ENCODE data around the gene OR13H1. TPM values are rescaled to one million over a fixed set of nuclear protein-coding genes. Genes with fewer than 3 reads are reported as not detected.
"Not testable (repeated sequence)": the region's sequence is repeated elsewhere in the genome, so short reads cannot be mapped to it uniquely, and the experiment has no call there.

Gene OR13H1, protein sequence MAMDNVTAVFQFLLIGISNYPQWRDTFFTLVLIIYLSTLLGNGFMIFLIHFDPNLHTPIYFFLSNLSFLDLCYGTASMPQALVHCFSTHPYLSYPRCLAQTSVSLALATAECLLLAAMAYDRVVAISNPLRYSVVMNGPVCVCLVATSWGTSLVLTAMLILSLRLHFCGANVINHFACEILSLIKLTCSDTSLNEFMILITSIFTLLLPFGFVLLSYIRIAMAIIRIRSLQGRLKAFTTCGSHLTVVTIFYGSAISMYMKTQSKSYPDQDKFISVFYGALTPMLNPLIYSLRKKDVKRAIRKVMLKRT
- total RNA-seq (not detected), polyA plus RNA-seq (not detected), total RNA-seq (0 to 0.09 (median 0) reads per million in 6 experiments)

DNA sequence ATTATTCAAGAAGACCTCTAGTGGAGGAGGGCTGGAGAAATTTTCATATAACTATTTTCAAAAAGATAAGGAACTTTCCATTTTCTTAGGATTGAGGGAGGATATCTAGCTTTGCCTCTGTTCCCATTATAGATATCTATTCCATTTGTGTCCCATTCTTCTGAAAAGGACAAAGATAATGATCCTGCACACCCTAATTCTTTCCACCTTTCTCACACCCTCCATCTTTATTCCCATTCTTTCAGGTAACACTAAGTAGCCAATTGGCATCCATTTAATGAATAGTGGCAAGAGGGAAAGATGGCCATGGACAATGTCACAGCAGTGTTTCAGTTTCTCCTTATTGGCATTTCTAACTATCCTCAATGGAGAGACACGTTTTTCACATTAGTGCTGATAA is at the start of gene OR13H1:
Gene OR13H1 (plus strand): TSS at position 301 of the 400 bp plus-strand sequence. CDS start 0 bp downstream, at position 301.
- H3K27ac Mint-ChIP-seq: no peak within 1 kb of the TSS
- DNase-seq (no peak), ATAC-seq (no peak)
- H3K4me3 Mint-ChIP-seq: no peak within 1 kb of the TSS
- POLR2A ChIA-PET: no interaction called here
- H3K36me3 Mint-ChIP-seq: no peaks in the 10 kb centered on the region
- no peaks in the 10 kb centered on the region for H3K4me1 Mint-ChIP-seq
- H3K27me3 Mint-ChIP-seq: peaks cover 0 to 5% (median 0%) of the 10 kb centered on the region in 5 donors
- peaks cover 0 to 6% (median 0%) of the 10 kb centered on the region in 9 donors for H3K9me3 Mint-ChIP-seq

DNA sequence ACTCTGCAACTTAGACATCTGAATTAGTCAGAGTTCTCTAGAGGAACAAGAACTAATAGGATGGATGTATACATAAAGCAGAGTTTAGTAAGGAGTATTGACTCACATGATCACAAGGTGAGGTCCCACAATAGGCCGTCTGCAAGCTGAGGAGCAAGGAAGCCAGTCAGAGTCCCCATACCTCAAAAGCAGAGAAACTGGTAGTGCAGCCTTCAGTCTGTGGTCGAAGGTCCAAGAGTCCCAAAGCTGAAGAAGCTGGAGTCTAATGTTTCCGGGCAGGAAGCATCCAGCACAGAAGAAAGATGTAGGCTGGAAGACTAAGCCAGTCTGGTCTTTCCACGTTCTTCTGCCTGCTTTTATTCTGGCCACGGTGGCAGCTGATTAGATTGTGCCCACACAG is 42.3 kb upstream of the OR13H1 start:
- H3K4me3 Mint-ChIP-seq, H3K36me3 Mint-ChIP-seq, H3K27me3 Mint-ChIP-seq, H3K9me3 Mint-ChIP-seq, ATAC-seq, DNase-seq, H3K27ac Mint-ChIP-seq, H3K4me1 Mint-ChIP-seq, POLR2A ChIA-PET: not testable (repeated sequence)

DNA sequence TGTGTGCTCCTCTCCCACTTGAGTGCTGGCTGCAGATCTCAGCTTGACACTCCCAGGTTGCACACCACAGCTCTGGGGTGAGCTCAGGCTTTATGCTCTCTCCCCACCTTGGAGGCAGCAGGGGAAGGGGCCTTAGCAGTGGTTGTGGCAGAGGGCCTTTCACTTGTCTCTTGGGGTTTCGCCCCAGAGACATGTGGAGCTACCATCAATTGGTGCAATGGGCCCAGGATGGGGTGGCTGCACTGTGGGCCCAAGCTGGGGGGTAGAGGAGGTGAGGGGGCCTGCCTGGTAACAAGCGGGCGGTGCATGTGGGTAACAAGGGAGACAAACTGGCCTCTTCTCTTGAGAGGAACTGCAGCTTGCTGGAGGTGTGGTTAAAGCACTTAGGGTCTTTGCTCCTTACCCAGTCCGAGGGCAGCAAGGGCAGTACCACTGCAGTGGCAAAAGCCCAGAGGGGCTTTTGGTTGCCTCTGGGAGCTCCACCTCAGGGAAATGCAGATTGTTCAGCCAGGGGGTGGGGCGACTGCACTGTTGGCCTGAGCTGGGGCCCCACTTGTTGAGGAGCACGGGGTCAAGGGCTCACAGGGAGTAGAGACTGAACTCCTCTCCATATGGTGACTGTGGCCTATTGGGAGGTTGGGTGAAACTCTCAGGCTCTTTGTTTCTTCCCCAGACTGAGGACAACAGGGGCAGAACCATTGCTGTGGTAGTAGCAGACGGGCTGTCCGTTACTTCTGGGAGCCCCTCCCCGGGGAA is 30.5 kb upstream of the OR13H1 start:
- POLR2A ChIA-PET: no interaction called here
- H3K4me1 Mint-ChIP-seq: no peaks in the 10 kb centered on the region
- no peaks in the 10 kb centered on the region for H3K36me3 Mint-ChIP-seq
- H3K27me3 Mint-ChIP-seq: no peaks in the 10 kb centered on the region
- ATAC-seq (no peak), DNase-seq (no peak)
- H3K4me3 Mint-ChIP-seq: no peak overlapping the region
- peaks cover 0 to 2% (median 0%) of the 10 kb centered on the region in 9 donors for H3K9me3 Mint-ChIP-seq
- H3K27ac Mint-ChIP-seq: no peak overlapping the region

DNA sequence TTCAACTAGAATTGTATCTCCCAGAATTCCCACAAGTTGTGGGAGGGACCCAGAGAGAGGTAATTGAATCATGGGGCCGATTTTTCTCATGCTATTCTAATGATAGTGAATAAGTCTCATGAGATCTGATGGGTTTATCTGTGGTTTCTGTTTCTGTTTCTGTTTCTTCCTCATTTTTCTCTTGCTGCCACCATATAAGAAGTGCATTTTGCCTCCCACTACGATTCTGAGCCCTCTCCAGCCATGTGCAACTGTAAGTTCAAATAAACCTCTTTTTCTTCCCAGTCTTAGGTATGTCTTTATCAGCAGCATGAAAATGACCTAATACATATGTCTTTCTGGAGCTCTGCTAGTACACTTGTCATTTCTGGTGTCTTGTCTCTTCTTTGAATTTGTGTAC is 22.1 kb upstream of the OR13H1 start:
- POLR2A ChIA-PET: no interaction called here
- DNase-seq: no peak
- ATAC-seq: no peak
- peaks cover 0 to 5% (median 0%) of the 10 kb centered on the region in 5 donors for H3K27me3 Mint-ChIP-seq
- no peaks in the 10 kb centered on the region for H3K9me3 Mint-ChIP-seq
- no peak overlapping the region for H3K27ac Mint-ChIP-seq
- H3K36me3 Mint-ChIP-seq: no peaks in the 10 kb centered on the region
- no peak overlapping the region for H3K4me3 Mint-ChIP-seq
- no peaks in the 10 kb centered on the region for H3K4me1 Mint-ChIP-seq

DNA sequence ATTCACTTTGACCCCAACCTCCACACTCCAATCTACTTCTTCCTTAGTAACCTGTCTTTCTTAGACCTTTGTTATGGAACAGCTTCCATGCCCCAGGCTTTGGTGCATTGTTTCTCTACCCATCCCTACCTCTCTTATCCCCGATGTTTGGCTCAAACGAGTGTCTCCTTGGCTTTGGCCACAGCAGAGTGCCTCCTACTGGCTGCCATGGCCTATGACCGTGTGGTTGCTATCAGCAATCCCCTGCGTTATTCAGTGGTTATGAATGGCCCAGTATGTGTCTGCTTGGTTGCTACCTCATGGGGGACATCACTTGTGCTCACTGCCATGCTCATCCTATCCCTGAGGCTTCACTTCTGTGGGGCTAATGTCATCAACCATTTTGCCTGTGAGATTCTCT is 344 bp downstream of the OR13H1 start:
- Mint-ChIP-seq H3K27me3 (peaks cover 0 to 5% (median 0%) of the 10 kb centered on the region in 5 donors), H3K27ac (no peak overlapping the region), H3K36me3 (no peaks in the 10 kb centered on the region), H3K4me1 (no peaks in the 10 kb centered on the region), H3K4me3 (no peak overlapping the region), H3K9me3 (peaks cover 0 to 6% (median 0%) of the 10 kb centered on the region in 9 donors)
- ATAC-seq (no peak), DNase-seq (no peak)
- POLR2A ChIA-PET: no interaction called here

DNA sequence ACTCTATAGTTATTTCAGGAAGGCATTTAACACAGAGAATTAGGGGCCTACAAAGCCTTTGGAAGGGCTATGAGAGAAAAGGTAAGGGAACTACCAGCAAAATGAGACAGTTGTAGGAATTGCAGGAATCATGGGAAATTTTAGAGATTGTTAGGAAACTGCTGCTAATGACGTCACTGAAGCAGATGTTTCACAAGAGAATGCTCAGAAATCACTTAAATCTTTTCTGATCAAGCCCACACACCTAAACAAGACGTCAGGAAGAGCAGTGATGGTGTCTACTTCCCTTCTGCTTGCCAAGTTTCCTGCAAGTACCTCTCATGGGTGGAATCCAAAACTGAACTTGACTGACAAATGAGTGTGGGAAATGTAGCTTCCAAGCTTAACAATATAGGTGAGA is 5.1 kb downstream of the OR13H1 start:
- ATAC-seq (no peak), DNase-seq (no peak)
- no peak overlapping the region for H3K4me3 Mint-ChIP-seq
- H3K36me3 Mint-ChIP-seq: no peaks in the 10 kb centered on the region
- peaks cover 0 to 10% (median 2%) of the 10 kb centered on the region in 5 donors for H3K27me3 Mint-ChIP-seq
- H3K9me3 Mint-ChIP-seq: peaks cover 0 to 6% (median 0%) of the 10 kb centered on the region in 9 donors
- POLR2A ChIA-PET: no interaction called here
- no peaks in the 10 kb centered on the region for H3K4me1 Mint-ChIP-seq
- no peak overlapping the region for H3K27ac Mint-ChIP-seq

DNA sequence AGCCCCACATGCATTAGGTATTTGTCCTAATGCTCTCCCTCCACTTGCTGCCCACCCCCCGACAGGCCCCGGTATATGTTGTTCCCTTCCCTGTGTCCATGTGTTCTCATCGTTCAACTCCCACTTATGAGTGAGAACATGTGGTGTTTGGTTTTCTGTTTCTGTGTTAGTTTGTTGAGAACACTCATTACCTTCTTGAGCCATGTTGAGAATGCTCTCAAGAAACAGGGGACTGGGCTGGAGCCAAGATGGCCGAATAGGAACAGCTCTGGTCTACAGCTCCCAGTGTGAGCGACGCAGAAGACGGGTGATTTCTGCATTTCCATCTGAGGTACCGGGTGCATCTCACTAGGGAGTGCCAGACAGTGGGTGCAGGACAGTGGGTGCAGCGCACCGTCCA is 8.6 kb downstream of the OR13H1 start:
- H3K4me3 Mint-ChIP-seq, POLR2A ChIA-PET, H3K9me3 Mint-ChIP-seq, ATAC-seq, H3K36me3 Mint-ChIP-seq, H3K4me1 Mint-ChIP-seq, H3K27me3 Mint-ChIP-seq, DNase-seq: not testable (repeated sequence)
- peak overlapping the region in 1 of 10 donors; percentile 29 for H3K27ac Mint-ChIP-seq

DNA sequence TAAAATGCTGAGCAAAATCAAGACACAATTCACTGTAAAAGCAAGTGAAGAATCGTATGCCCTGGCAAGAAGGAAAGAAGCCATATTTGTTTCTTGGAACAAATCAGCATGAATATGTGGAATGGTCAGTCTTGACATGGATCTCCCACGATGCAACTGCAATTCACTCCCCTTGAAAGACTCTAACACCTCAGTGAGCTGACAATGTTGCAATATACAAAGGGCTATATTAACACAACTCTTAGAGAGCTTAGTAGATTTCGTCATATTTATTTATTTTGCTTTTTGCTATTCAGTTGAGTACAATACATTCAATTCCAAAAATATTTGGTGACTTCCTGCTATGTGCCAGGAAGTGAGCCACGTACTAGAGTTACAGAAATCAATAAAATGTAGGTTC is 14.7 kb downstream of the OR13H1 start:
- Mint-ChIP-seq H3K9me3 (no peaks in the 10 kb centered on the region), H3K4me1 (no peaks in the 10 kb centered on the region), H3K36me3 (no peaks in the 10 kb centered on the region), H3K4me3 (no peak overlapping the region), H3K27ac (no peak overlapping the region), H3K27me3 (no peaks in the 10 kb centered on the region)
- POLR2A ChIA-PET: no interaction called here
- ATAC-seq (no peak), DNase-seq (no peak)

DNA sequence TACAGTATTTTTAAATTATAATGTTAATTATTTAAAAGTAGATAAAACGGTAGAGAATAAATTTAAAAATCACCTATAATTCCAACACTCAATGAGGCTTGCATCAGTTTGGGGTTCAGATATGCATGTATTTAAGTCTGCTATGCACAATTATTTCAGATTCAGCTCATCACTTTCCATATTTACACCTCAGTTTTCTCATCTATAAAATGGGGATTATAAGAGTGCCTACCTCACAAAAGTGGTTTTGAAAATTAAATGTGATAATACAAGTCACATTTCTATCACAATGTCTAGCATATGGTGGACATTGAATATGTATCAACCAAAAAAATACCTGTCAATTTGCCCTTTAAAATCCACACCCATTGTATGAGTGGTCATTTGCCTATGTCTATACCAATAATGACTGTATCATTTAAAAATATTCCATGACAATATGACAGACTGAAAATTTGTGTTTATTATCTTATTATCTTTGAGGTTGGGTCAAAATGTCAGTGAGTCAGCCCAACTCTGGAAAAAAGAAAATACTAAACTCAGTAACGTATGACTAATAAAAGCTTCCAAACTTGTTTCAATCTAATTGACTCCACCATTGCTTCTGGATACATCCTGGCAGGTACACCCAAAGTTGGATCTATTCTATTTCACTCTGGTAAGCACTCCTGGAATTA is 20.8 kb downstream of the OR13H1 start:
- H3K27me3 Mint-ChIP-seq: peaks cover 0 to 10% (median 0%) of the 10 kb centered on the region in 5 donors
- DNase-seq (no peak), ATAC-seq (no peak)
- no peak overlapping the region for H3K4me3 Mint-ChIP-seq
- H3K36me3 Mint-ChIP-seq: no peaks in the 10 kb centered on the region
- POLR2A ChIA-PET: no interaction called here
- H3K9me3 Mint-ChIP-seq: no peaks in the 10 kb centered on the region
- H3K27ac Mint-ChIP-seq: no peak overlapping the region
- H3K4me1 Mint-ChIP-seq: no peaks in the 10 kb centered on the region

DNA sequence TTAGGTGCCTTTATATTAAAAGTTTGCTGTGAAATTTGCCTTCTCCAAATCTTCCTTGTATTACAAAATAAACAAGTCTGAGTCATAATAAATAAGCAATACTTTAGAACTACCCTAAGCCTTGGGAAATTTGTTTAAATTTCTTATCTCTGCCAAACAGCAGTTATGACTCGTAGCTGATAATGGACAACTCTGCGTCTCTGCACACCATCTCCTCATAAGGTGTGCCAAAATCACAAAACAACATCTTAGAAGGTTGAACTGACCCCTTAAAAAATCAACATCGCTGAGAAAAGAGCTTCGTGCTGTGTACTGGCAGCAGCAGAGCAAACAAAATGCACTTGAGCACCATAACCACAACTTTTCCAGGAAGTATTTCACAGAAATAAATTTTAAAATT is 22.0 kb downstream of the OR13H1 start:
- H3K27me3 Mint-ChIP-seq: peaks cover 0 to 10% (median 0%) of the 10 kb centered on the region in 5 donors
- no peaks in the 10 kb centered on the region for H3K4me1 Mint-ChIP-seq
- H3K27ac Mint-ChIP-seq: no peak overlapping the region
- no peaks in the 10 kb centered on the region for H3K36me3 Mint-ChIP-seq
- POLR2A ChIA-PET: interaction anchor here (0.6 kb wide), 1 partner anchor 43 kb away, joined by 4 read pairs; no protein-coding TSS in a partner anchor
- H3K9me3 Mint-ChIP-seq: no peaks in the 10 kb centered on the region
- ATAC-seq: no peak
- DNase-seq: no peak
- no peak overlapping the region for H3K4me3 Mint-ChIP-seq

DNA sequence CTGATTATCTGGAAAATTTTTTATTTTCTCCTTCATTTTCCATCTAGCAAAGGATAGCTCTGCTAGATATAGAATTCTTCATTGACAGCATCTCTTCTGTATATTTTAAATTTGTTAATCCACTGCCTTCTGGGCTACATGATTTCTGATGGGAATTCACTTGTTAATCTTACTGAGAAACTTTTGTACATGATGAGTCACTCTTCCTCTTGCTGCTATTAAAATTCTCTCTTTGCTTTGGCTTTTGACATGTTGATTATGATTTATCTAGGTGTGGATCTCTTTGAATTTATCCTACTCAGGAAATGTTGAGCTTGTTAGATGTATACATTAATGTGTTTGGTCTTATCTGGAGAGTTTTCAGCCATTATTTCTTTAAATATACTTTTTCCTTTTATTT is 27.5 kb downstream of the OR13H1 start:
- H3K4me3 Mint-ChIP-seq: no peak overlapping the region
- peaks cover 0 to 4% (median 0%) of the 10 kb centered on the region in 9 donors for H3K9me3 Mint-ChIP-seq
- no peaks in the 10 kb centered on the region for H3K4me1 Mint-ChIP-seq
- POLR2A ChIA-PET: no interaction called here
- H3K36me3 Mint-ChIP-seq: no peaks in the 10 kb centered on the region
- ATAC-seq (no peak), DNase-seq (no peak)
- no peak overlapping the region for H3K27ac Mint-ChIP-seq
- H3K27me3 Mint-ChIP-seq: peaks cover 3 to 15% (median 10%) of the 10 kb centered on the region in 5 donors

DNA sequence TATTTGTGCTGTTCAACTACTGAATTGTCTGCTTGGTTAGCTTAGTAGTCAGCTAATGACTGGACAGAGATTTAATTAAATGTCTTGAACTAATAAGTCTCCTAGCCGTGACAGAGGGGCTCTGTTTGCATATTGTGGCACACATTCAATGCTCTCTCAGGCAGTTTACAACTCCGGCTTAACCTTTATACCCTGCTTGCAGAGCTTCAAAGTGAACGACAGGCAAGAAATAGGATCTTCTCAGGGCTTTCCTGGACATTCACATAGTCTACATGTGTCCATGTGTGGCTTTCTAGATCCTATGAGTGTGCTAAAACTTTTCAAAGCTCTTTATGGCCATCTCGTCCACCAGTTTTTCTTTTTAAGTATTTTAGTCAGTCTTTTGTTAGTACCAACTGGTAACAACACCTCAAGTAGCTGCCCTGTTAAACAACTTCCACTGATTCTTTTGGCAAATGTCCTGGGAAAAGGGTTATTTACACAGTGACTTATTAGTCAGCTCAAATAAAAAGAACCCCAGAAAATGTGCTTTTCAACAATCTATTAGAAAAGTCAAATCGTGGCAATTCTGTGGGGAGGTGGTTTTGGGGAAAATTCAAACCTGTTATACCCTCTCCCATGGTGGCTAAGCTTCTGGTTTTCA is 28.6 kb downstream of the OR13H1 start:
- H3K4me1 Mint-ChIP-seq: no peaks in the 10 kb centered on the region
- H3K36me3 Mint-ChIP-seq: no peaks in the 10 kb centered on the region
- H3K27me3 Mint-ChIP-seq: peaks cover 3 to 15% (median 10%) of the 10 kb centered on the region in 5 donors
- H3K27ac Mint-ChIP-seq: no peak overlapping the region
- H3K9me3 Mint-ChIP-seq: peaks cover 0 to 4% (median 0%) of the 10 kb centered on the region in 9 donors
- DNase-seq: no peak
- POLR2A ChIA-PET: no interaction called here
- H3K4me3 Mint-ChIP-seq: no peak overlapping the region
- ATAC-seq: no peak

DNA sequence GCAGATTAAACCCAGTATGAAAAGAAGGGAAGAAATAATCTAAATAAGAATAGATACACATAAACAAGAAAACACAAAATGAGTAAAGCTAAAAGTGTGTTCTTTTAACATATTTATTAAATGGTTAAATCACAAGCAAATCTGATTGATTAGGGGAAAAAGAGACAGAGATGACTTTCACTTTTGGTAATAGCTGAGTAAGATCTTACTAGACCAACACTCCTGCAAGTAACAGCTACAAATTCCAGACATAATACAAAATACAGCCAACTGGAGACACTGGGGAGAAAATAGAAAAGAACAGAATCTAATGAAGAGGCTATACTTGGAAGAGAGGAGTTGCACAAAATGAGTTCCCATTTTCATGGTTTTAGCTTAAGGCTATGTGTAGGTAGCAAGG is 33.5 kb downstream of the OR13H1 start:
- peaks cover 3 to 11% (median 8%) of the 10 kb centered on the region in 5 donors for H3K27me3 Mint-ChIP-seq
- ATAC-seq: no peak
- no peak overlapping the region for H3K4me3 Mint-ChIP-seq
- no peak for DNase-seq
- POLR2A ChIA-PET: no interaction called here
- no peak overlapping the region for H3K27ac Mint-ChIP-seq
- no peaks in the 10 kb centered on the region for H3K4me1 Mint-ChIP-seq
- H3K36me3 Mint-ChIP-seq: no peaks in the 10 kb centered on the region
- H3K9me3 Mint-ChIP-seq: peaks cover 0 to 5% (median 0%) of the 10 kb centered on the region in 9 donors
